Transverse colon (tissue), 4 donors: ENCODE results near the gene HERC2. TPM values are rescaled to one million over a fixed set of nuclear protein-coding genes. Genes with fewer than 3 reads are reported as not detected.
"Not testable (repeated sequence)": the region's sequence is repeated elsewhere in the genome, so short reads cannot be mapped to it uniquely, and the experiment has no call there.

Experiments used
- DNase-seq: peaks from one replicate; pipeline ENCODE4 v3.0.0-alpha.2; 2019
- H3K27ac ChIP-seq, 4 donors: fragments of 200-600 bp; sonication (generic); 2 replicates each; pipeline ENCODE4 v1.5.1; 2016 to 2018; ENCODE audit warnings: inconsistent platforms in 4 of 4
- H3K27me3 ChIP-seq: fragments of 200-600 bp; sonication (generic); 2 replicates; pipeline ENCODE4 v1.5.1; 2017; ENCODE audit warnings: inconsistent platforms
- H3K36me3 ChIP-seq, 4 donors: fragments of 200-600 bp; sonication (generic); 2 replicates each; pipeline ENCODE4 v1.5.1; 2017 to 2019; ENCODE audit warnings: inconsistent platforms in 4 of 4
- H3K4me1 ChIP-seq, 4 donors: fragments of 200-600 bp; sonication (generic); 2 replicates each; pipeline ENCODE4 v1.5.1; 2017 to 2020; ENCODE audit warnings: inconsistent platforms in 4 of 4
- H3K4me3 ChIP-seq, 4 donors: fragments of 200-600 bp; sonication (generic); 1 replicate in 1 of 4; 2 replicates in 3 of 4; pipeline versions ENCODE4 v1.5.1 to v1.6.1; 2017 to 2019; ENCODE audit warnings: inconsistent platforms in 4 of 4
- H3K9me3 ChIP-seq, 2 donors: fragments of 200-600 bp; sonication (generic); 2 replicates each; pipeline ENCODE4 v1.5.1; 2017 to 2019; ENCODE audit warnings: inconsistent platforms in 2 of 2
- CTCF ChIP-seq, 5 experiments: fragments of 200-600 bp in 3 of 5; fragments of 450-650 bp in 2 of 5; sonication (generic) in 3 of 5; IDR thresholded peaks; 1 replicate in 2 of 5; 2 replicates in 3 of 5; pipeline ENCODE4 v1.5.1; 2016 to 2017; ENCODE audit warnings: antibody characterized with exemption in 5 of 5, inconsistent platforms in 3 of 5, mild to moderate bottlenecking in 2 of 5, moderate library complexity in 1 of 5
- EP300 ChIP-seq: sonication (generic); formaldehyde crosslinking; IDR thresholded peaks from one replicate; pipeline ENCODE4 v1.6.1; 2017; ENCODE audit warnings: antibody characterized with exemption, low read depth
- POLR2A ChIP-seq: fragments of 450-650 bp; IDR thresholded peaks from one replicate; pipeline ENCODE4 v1.6.1; 2016; ENCODE audit warnings: antibody characterized with exemption, mild to moderate bottlenecking, moderate library complexity
- POLR2AphosphoS5 ChIP-seq, 3 donors: sonication (generic); formaldehyde crosslinking; IDR thresholded peaks; one replicate each; pipeline ENCODE4 v1.6.1; 2016; ENCODE audit warnings: antibody characterized with exemption in 3 of 3
- WGBS, 2 donors: methylation state at CpG; one replicate each; pipeline ENCODE4 v1.1.5; 2018; ENCODE audit warnings: low coverage in 1 of 2; 5-methylcytosine and 5-hydroxymethylcytosine counted together
- in situ Hi-C, 4 donors: fragments of 200-750 bp; cut with MboI; loops; one replicate each; pipeline versions ENCODE4 v1.15.0 to v1.15.1; 2017; ENCODE audit warnings: low sequenced_read_pairs in 3 of 4, low pct_ligation_motif_present in 1 of 4, low pct_unique_long_range_greater_than_20kb in 1 of 4
- intact Hi-C: fragments of 100-400 bp; cut with DNase I; formaldehyde crosslinking; loops from one replicate; pipeline ENCODE4 v1.15.1; 2023; ENCODE audit warnings: low total_unique reads
- total RNA-seq, 4 donors: library from RNA; depleted of rRNA; stranded (reverse); fragments of >200 nt; gene quantifications; one replicate each; pipeline ENCODE4 v1.1.0, GENCODE V29; 2016

Gene HERC2
- total RNA-seq, 4 donors from 2014 or later = 64.9 to 182 (median 83.7) TPM

- Histone ChIP-seq H3K36me3 (peaks cover 0 to 20% (median 0%) of the 10 kb centered on the region in 4 donors), H3K27me3 (no peaks in the 10 kb centered on the region), H3K27ac (no peak overlapping the region), H3K4me1 (no peaks in the 10 kb centered on the region), H3K9me3 (no peaks in the 10 kb centered on the region), H3K4me3 (no peak overlapping the region)
- intact Hi-C loops (no loop called here), in situ Hi-C loops (loop anchor here in 1 of 4 donors (10.0 kb wide), 1 partner anchor 99 kb away; no protein-coding TSS in a partner anchor)
- DNase-seq = peak; percentile 75
- WGBS, 2 donors = 30 to 60% methylated on average over 2 to 6 of the region's 6 CpGs
- TF ChIP-seq CTCF (IDR thresholded peaks at IDR 0.05) (peak; percentile 49 to 75 (median 59)), POLR2A (no peak), POLR2AphosphoS5 (IDR thresholded peaks at IDR 0.05) (no peak), EP300 (no peak)
Observed at GRCh38 chr15:28123408-28124023, 198.5 kb downstream of the HERC2 start.

- Histone ChIP-seq H3K4me1 (no peaks in the 10 kb centered on the region), H3K9me3 (no peaks in the 10 kb centered on the region), H3K27me3 (no peaks in the 10 kb centered on the region), H3K27ac (no peak overlapping the region), H3K36me3 (peaks cover 0 to 30% (median 0%) of the 10 kb centered on the region in 4 donors), H3K4me3 (no peak overlapping the region)
- WGBS, 2 donors = 89 to 100% methylated on average over 1 to 28 of the region's 28 CpGs
- intact Hi-C loops (no loop called here), in situ Hi-C loops (loop anchor here in 1 of 4 donors (10.0 kb wide), 1 partner anchor 97 kb away; no protein-coding TSS in a partner anchor)
- TF ChIP-seq POLR2AphosphoS5 (IDR thresholded peaks at IDR 0.05) = no peak
- TF ChIP-seq POLR2A = no peak
- no peak for TF ChIP-seq CTCF (IDR thresholded peaks at IDR 0.05)
- TF ChIP-seq EP300 = no peak
- no peak for DNase-seq
Observed at GRCh38 chr15:28122038-28122949, 199.7 kb downstream of the HERC2 start.

- H3K9me3 ChIP-seq, intact Hi-C loops, DNase-seq, H3K27me3 ChIP-seq, H3K27ac ChIP-seq, H3K4me3 ChIP-seq, H3K4me1 ChIP-seq: not testable (repeated sequence)
- H3K36me3 ChIP-seq = peaks cover 0 to 33% (median 0%) of the 10 kb centered on the region in 4 donors
- in situ Hi-C loops = loop anchor here in 1 of 4 donors (10.0 kb wide), 1 partner anchor 97 kb away; no protein-coding TSS in a partner anchor
- whole genome bisulfite sequencing, 2 donors = 97 to 100% methylated on average over 1 to 13 of the region's 16 CpGs
Observed at GRCh38 chr15:28121577-28121976, 200.4 kb downstream of the HERC2 start.

GRCh38 chr15:28120359-28120640 is 201.7 kb downstream of the HERC2 start:
- H3K9me3 ChIP-seq = no peaks in the 10 kb centered on the region
- H3K27ac ChIP-seq = no peak overlapping the region
- intact Hi-C loops (no loop called here), in situ Hi-C loops (loop anchor here in 1 of 4 donors (10.0 kb wide), 1 partner anchor 95 kb away; no protein-coding TSS in a partner anchor)
- peaks cover 0 to 46% (median 0%) of the 10 kb centered on the region in 4 donors for H3K36me3 ChIP-seq
- no peaks in the 10 kb centered on the region for H3K27me3 ChIP-seq
- no peak overlapping the region for H3K4me3 ChIP-seq
- DNase-seq = no peak
- 48 to 67% methylated on average over 4 of the region's 4 CpGs for WGBS, 2 donors
- TF ChIP-seq POLR2A (no peak), POLR2AphosphoS5 (IDR thresholded peaks at IDR 0.05) (no peak)
- H3K4me1 ChIP-seq = no peaks in the 10 kb centered on the region

GRCh38 chr15:28118531-28118930 is 203.4 kb downstream of the HERC2 start:
- H3K36me3 ChIP-seq = peaks cover 0 to 59% (median under 1%) of the 10 kb centered on the region in 4 donors
- in situ Hi-C loops (no loop called here), intact Hi-C loops (no loop called here)
- TF ChIP-seq POLR2AphosphoS5 (IDR thresholded peaks at IDR 0.05) (no peak), EP300 (no peak), POLR2A (no peak), CTCF (IDR thresholded peaks at IDR 0.05) (no peak)
- 93% methylated on average over 10 of the region's 10 CpGs; no CpG with 5 or more reads in 1 of the 2 donors for WGBS, 2 donors
- no peaks in the 10 kb centered on the region for H3K4me1 ChIP-seq
- no peak overlapping the region for H3K4me3 ChIP-seq
- H3K27ac ChIP-seq = no peak overlapping the region
- H3K27me3 ChIP-seq = no peaks in the 10 kb centered on the region
- H3K9me3 ChIP-seq = no peaks in the 10 kb centered on the region
- no peak for DNase-seq
